MCF 10A (cell line): Measurements from ENCODE around the gene TCF4. TPM values are rescaled to one million over a fixed set of nuclear protein-coding genes. Genes with fewer than 3 reads are reported as not detected.

Source experiments
- BruUV-seq: library from RNA; stranded (reverse); fragments of 400-500 nt; replicated peaks from 2 replicates; lab custom pipeline; 2021; lab: Mats Ljungman, UMichigan
- CTCF ChIA-PET: fragments of 300-600 bp; sonication (Branson Sonifier 250); formaldehyde crosslinking; extraction: SDS; loops from one replicate; lab custom pipeline; 2021; ENCODE audit warnings: antibody characterized with exemption, inconsistent platforms; lab: Yijun Ruan, JAX
- POLR2A ChIA-PET: fragments of 300-600, 350-650 bp; sonication (Branson Sonifier 250); formaldehyde crosslinking; extraction: SDS; loops from one replicate; lab custom pipeline; 2020; ENCODE audit warnings: antibody characterized with exemption, inconsistent platforms; lab: Yijun Ruan, JAX
- DNase-seq: peaks from one replicate; pipeline ENCODE4 v3.0.0-alpha.2; 2018; ENCODE audit not compliant: unreplicated experiment
- H3K27ac Mint-ChIP-seq: one replicate; pipeline ENCODE4 v1.8.0; 2022; ENCODE audit warnings: mild to moderate bottlenecking, low read depth, mixed read lengths; ENCODE audit not compliant: unreplicated experiment
- H3K27me3 Mint-ChIP-seq: one replicate; pipeline ENCODE4 v1.8.0; 2022; ENCODE audit warnings: mixed read lengths; ENCODE audit not compliant: insufficient read depth, unreplicated experiment
- H3K36me3 Mint-ChIP-seq: one replicate; pipeline ENCODE4 v1.8.0; 2022; ENCODE audit warnings: mild to moderate bottlenecking, moderate library complexity, mixed read lengths; ENCODE audit not compliant: insufficient read depth, unreplicated experiment
- H3K4me1 Mint-ChIP-seq: one replicate; pipeline ENCODE4 v1.8.0; 2022; ENCODE audit warnings: mixed read lengths; ENCODE audit not compliant: insufficient read depth, unreplicated experiment
- H3K4me3 Mint-ChIP-seq: one replicate; pipeline ENCODE4 v1.8.0; 2022; ENCODE audit warnings: mild to moderate bottlenecking, moderate library complexity, mixed read lengths; ENCODE audit not compliant: unreplicated experiment
- H3K9me3 Mint-ChIP-seq: one replicate; pipeline ENCODE4 v1.8.0; 2022; ENCODE audit warnings: mixed read lengths; ENCODE audit not compliant: unreplicated experiment
- intact Hi-C: fragments of 100-400 bp; cut with micrococcal nuclease; formaldehyde crosslinking; loops from 2 replicates; pipeline ENCODE4 v1.14.1; 2022
- total RNA-seq: library from RNA; stranded (reverse); gene quantifications from 2 replicates; pipeline ENCODE4 v1.2.3, GENCODE V29; 2022
- TF ChIP-seq, protein P1 (sequence below): fragments of 200-600 bp; IDR thresholded peaks from one replicate; pipeline ENCODE4 v1.8.0; 2022; ENCODE audit warnings: antibody characterized with exemption, mild to moderate bottlenecking; ENCODE audit not compliant: unreplicated experiment

TCF4 gene
- total RNA-seq, 1 experiment from 2014 or later: 6.2 TPM

DNA sequence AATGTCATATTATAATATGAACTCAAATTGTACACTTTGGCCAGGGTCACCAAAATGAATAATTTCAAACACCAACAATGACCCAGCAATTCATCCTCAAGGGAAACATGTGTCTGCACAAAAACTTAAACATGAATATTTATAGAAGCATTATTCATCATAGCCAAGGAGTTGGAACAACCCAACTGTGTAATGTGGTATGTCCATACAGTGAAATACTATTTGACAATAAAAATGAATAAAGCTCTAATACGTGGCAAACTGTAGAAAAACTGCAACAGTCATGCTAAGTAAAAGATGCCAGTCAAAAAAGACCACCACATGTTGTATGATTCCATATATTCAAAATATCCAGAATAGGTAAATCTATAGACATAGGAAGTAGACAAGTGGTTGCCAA, 334.2 kb downstream of the TCF4 start:
- intact Hi-C loops: no loop called here
- no peaks in the 10 kb centered on the region for H3K36me3 Mint-ChIP-seq
- H3K4me1 Mint-ChIP-seq: peaks cover 6% of the 10 kb centered on the region
- H3K4me3 Mint-ChIP-seq: no peak overlapping the region
- H3K27me3 Mint-ChIP-seq: no peaks in the 10 kb centered on the region
- no peaks in the 10 kb centered on the region for H3K9me3 Mint-ChIP-seq
- BruUV-seq: no TSS peak
- no peak overlapping the region for H3K27ac Mint-ChIP-seq
- no peak for DNase-seq
- CTCF ChIA-PET: interaction anchor here (0.6 kb wide), 2 partner anchors 76 to 290 kb away, joined by 3 read pairs; no protein-coding TSS in a partner anchor
- POLR2A ChIA-PET: no interaction called here
- TF ChIP-seq, protein P1, sequence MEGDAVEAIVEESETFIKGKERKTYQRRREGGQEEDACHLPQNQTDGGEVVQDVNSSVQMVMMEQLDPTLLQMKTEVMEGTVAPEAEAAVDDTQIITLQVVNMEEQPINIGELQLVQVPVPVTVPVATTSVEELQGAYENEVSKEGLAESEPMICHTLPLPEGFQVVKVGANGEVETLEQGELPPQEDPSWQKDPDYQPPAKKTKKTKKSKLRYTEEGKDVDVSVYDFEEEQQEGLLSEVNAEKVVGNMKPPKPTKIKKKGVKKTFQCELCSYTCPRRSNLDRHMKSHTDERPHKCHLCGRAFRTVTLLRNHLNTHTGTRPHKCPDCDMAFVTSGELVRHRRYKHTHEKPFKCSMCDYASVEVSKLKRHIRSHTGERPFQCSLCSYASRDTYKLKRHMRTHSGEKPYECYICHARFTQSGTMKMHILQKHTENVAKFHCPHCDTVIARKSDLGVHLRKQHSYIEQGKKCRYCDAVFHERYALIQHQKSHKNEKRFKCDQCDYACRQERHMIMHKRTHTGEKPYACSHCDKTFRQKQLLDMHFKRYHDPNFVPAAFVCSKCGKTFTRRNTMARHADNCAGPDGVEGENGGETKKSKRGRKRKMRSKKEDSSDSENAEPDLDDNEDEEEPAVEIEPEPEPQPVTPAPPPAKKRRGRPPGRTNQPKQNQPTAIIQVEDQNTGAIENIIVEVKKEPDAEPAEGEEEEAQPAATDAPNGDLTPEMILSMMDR: no peak

DNA sequence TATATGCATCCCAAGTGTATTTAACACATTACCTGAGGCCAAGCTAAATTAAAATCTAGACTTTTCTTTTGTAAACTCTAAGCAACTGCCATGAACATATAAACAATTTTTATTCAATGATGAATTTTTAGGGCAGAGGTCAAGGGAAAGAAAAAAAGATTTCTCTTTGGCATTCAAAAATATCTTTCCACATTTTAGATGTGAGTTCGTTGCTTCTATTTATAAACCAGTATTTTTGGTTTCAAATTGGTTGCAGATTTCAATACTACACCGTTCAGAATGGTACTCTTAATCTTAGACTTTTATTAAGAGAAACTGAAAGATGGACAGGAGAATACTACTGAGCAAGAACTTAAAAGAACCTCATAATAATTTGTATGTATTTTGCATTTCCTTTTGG, 335.1 kb downstream of the TCF4 start:
- Mint-ChIP-seq H3K4me3 (no peak overlapping the region), H3K4me1 (peaks cover 6% of the 10 kb centered on the region), H3K27ac (no peak overlapping the region), H3K36me3 (no peaks in the 10 kb centered on the region), H3K9me3 (no peaks in the 10 kb centered on the region), H3K27me3 (no peaks in the 10 kb centered on the region)
- no TSS peak for BruUV-seq
- DNase-seq: no peak
- intact Hi-C loops: no loop called here
- POLR2A ChIA-PET: interaction anchor here (0.6 kb wide), 1 partner anchor 90 kb away, joined by 3 read pairs; no protein-coding TSS in a partner anchor
- TF ChIP-seq, protein P1: no peak
- CTCF ChIA-PET: interaction anchor here (1.0 kb wide), 1 partner anchor 18 kb away, joined by 3 read pairs; no protein-coding TSS in a partner anchor

DNA sequence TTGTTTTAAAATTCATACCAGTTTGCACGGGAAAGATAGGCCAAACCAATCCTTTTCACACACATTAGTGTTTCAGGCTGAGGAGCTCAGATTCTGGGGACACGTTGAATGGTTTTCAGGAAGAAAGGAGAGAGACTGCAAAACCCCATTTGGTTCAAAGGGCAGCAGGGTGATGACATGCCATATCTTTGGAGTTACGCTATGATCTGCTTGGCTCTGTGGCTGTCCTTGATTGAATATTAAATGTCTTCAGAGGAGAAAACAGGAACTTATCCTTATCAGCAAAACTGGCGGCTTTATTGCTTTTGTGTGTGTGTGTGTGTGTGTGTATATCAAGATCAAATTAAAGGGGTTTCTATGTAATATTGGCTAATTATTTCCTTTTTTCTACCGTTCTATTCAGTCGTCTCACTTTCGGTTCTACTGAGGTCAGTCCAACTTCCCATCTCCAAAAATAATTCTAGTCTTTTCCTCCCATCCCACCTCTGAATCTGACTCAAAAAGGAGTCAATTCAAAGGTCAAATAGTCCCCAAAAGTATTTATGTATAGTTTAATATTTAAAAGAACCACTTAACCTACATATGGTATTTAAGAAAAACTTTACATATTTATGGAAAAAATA, 335.8 kb downstream of the TCF4 start:
- Mint-ChIP-seq H3K27ac (no peak overlapping the region), H3K9me3 (no peaks in the 10 kb centered on the region), H3K27me3 (no peaks in the 10 kb centered on the region), H3K4me1 (peaks cover 6% of the 10 kb centered on the region), H3K4me3 (no peak overlapping the region), H3K36me3 (no peaks in the 10 kb centered on the region)
- CTCF ChIA-PET: interaction anchor here (0.7 to 1.1 kb wide), 2 partner anchors 136 to 1324 kb away, joined by 3 read pairs; no protein-coding TSS in a partner anchor
- BruUV-seq: no TSS peak
- intact Hi-C loops: no loop called here
- TF ChIP-seq, protein P1: no peak
- DNase-seq: no peak
- POLR2A ChIA-PET: no interaction called here

DNA sequence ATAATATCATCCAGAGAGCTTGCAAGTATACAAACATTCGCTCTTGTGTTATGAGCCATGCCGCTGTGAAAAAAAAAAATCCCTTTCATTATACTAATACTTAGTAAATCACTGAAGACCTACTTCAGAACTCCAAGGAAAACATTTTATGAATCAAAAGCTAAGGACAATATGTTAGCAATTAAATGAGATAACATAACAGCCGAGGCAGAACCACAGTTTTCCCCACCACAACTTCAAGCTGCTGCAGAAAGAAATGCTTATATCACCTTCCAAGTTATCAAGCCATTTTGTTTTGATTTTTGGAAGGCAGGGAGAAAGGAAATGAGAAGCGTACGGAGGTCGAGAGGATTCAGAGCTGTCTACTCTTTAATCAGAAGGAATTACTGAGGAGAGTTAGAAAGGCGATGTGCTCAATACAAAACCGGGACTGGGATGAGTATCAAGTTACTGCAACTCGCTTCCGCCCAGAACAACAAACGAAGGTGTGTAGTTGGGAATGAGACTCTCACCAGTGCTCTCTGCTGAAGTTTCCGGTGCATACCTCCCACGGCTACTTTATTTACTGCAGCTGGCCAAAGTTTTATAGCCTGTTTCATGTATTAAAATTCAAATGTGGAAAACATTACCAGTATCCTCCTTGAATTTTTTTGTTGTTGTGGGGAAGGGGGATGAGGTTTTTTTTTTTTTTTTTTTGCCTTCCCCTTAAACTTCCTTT, 336.6 kb downstream of the TCF4 start:
- Mint-ChIP-seq H3K4me1 (peaks cover 6% of the 10 kb centered on the region), H3K36me3 (no peaks in the 10 kb centered on the region), H3K27me3 (no peaks in the 10 kb centered on the region), H3K9me3 (no peaks in the 10 kb centered on the region), H3K27ac (no peak overlapping the region), H3K4me3 (no peak overlapping the region)
- CTCF ChIA-PET: interaction anchor here (0.7 to 1.1 kb wide), 4 partner anchors 17 to 1325 kb away, joined by 3 to 4 read pairs (median 4); no protein-coding TSS in a partner anchor
- intact Hi-C loops: no loop called here
- BruUV-seq: no TSS peak
- DNase-seq: no peak
- TF ChIP-seq, protein P1: no peak
- POLR2A ChIA-PET: no interaction called here
